GM21737 (cell line): ENCODE results near the gene SPATA4.

ENCODE experiments used
- ATAC-seq: cut with Tn5 transposase; IDR thresholded peaks from one replicate; pipeline ENCODE4 v1.9.1; 2021; ENCODE audit warnings: mild to moderate bottlenecking, moderate library complexity; ENCODE audit not compliant: unreplicated experiment

The SPATA4 gene

DNA sequence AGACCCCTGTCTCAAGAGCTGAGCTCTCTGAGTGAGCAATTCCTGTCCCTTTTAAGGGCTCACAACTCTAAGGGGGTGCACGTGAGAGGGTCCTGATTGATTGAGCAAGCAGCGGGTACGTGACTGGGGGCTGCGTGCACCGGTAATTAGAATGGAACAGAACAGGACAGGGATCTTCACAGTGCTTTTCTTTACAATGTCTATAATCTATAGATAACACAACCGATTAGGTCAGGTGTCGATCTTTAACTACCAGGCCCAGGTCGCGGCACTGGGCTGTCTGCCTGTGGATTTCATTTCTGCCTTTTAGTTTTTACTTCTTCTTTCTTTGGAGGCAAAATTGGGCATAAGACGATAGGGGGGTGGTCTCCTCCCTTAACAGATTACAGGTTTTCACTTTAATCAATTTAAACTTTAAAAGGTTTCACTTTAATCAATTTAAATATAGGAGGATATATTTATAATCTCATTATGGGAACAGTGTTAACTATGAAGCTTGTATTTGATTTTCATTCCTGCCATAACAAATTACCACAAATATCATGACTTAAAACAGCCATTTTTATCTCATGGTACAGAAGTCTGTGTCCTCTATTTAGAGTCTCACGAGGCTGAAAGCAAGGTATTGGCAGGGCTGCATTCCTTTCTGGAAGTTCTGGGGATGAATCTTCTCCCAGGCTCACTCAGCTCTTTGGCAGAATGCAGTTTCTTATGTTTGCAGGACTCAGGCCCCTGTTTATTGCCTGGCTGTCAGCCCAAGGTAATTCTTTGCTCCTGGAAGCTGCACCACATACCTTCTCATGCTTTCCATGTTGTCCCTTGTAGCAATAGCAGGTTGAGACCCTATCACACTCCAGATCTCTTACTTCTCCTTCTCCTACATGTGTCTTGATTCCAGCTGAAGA is 5.2 kb downstream of the SPATA4 start:
- no peak for ATAC-seq

DNA sequence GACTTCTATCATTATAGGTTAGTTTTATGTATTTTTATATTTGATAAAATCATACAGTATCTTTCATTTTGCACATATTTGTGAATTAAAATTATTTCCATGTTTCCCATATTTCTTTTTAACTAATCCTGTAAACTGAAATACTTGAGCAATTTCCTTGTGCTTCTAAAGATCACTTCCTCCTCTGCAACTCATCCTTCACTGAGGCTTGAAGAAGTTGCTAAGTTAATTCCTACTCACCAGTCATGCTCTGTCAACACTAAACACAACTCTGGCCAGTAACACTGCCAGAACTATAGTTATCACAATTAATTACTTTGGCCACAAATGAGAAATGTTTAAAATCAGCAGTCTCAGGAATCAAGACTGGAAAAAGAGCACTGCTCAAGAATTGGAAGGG is 6.7 kb downstream of the SPATA4 start:
- no peak for ATAC-seq

DNA sequence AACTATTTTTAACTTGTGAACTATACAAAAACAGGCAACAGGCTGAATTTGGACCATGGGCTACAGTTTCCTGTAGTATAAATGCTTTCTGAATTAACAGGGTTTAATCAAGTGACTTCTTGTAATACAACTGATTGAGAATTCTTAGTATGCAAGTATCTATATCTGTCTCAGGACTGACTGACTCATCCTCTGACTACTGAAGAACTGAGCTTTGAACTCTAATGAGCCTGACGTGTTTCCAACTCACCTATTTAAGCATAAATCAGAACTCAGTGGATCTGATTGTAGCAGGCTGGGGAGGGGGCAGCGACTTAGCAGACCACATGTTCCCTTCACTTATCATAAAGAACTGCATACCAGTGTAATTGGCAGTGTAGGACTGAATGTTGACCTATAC is 7.8 kb downstream of the SPATA4 start:
- no peak for ATAC-seq

DNA sequence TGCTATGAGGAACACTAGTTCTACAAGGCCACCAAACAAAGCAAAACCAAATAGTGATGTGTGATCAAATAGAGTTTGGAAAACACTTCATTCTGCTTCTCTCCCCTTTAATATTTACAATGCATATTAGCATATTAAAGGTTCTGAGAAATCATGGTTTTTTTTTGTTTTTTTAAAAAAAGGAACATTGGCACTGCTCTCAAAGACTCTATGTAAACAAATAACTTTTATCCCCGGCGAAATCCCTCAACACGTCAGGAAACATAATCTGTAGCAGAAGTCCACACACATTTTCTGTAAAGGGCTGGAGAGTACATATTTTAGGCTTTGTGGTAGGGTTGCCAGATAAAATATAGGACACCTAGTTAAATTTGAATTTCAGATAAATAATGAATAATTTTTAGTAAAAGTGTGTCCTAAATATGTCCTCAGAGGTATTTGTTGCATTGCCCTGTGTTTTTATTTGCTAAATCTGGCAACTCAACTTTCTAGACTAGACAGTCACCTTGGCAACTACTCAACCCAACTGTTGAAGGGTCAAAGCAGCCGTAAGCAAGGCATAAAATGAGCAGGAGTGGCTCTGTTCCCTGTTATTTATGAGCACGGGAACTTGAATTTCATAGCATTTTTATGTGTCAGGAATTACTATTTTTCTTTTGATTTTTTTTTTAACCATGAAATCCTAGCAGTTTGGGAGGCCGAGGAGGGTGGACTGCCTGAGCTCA is 8.6 kb downstream of the SPATA4 start:
- ATAC-seq = no peak

DNA sequence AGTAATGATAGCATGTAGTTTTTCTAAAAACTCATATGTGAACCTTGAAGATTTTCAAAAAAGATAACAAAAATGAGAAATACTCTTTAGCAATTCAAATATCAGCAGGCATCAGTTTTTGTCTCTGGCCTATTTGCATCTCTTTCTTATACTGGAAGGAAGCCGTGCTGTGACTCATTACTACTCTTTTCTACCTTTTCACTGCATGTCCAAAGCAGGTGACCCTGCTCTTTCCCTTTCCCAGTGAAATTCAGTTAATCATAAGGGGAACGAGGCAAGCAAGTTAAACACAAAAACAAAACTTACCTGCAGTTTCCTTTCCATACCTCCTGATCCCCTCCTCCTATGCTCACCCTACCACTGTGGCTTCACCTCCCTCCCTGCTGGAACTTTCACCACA is 9.3 kb downstream of the SPATA4 start:
- no peak for ATAC-seq

DNA sequence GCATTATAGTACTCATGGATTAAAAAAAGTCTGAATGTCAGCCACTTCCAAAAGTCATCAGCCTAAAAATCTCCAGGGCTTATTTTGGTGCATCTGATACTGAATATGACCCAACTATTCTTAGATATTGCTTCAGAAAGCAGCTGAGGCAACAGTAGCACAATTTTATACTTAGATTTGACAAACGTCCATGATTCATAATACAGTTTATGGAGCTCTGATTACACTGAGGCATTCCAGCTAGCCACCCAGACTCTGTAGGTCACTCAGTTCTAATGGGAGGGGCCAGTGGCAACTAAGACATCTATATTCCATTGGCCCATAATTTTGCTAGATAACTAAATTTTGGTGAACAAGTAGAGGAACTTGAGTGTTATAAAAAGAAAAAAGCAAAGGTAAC is 10.3 kb downstream of the SPATA4 start:
- no peak for ATAC-seq

DNA sequence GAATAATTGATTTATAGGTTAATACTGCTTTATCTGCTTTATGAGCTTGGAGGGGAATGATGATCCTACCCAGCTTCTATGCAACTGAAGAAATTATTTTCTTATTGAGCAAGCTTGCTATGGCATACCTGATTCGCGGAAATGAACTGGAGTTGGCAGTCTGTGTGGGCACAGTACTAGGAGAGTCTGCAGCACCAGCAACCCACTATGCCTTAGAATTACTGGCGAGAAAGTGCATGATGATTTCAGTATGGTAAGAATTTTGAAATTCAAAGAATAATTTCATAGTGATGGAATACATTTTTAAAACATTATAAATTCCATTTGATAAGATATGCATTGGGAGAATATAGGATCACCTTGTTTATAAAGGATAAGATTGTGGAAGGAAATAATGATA is 32.3 kb downstream of the SPATA4 start:
- no peak for ATAC-seq

DNA sequence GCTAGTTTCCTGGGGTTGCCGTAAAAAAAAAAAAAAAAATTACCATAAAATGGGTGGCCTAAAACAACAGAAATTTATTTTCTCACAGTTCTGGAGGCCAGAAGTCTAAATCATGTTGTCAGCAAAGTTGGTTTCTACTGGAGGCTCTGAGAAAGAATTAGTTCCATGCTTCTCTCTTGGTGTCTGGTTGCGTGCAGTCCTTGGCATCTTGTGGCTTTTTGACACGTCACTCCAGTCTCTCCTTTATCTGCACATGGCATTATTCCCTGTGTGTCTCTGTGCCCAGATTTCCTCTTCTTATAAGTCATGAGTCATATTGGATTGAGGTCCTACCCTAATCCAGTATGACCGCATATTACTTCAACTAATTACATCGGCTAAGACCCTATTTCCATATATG is 38.7 kb downstream of the SPATA4 start:
- ATAC-seq = no peak

DNA sequence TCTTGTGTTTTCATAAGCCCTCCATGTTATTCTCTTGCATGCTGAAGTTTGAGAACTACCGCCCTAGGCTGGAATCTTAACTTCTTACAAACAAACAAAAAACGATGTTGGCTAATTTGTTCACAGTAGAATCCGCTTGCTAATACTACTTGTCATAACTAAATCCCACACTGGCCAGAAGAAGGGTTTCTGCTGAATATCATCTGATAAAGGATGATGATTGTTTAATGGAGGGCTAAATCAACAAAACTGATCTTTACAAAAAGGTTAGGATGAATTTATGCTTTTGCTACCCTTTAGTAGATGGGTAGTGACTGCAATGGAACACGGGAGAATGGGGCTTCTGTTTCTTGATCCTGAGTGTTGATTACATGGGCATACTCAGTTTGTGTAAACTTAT is 42.3 kb downstream of the SPATA4 start:
- no peak for ATAC-seq

DNA sequence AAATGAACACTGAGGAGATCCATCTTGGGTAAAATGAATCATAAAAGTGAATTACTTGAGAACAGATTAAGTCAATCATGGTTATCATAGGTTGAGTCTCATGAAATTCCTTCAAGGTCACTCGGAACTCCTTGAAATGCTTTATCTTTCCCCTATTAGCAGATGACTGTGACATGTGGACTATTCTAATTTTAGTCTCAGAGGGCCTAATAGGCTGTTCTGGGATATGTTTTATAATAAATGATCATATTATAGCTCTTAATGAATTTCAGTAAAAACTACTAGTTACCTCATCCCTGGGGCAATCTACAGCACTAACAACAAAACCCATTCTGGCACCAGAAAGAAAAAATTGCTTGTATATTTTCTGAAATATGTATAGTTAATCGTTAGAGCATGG is 44.7 kb downstream of the SPATA4 start:
- no peak for ATAC-seq

DNA sequence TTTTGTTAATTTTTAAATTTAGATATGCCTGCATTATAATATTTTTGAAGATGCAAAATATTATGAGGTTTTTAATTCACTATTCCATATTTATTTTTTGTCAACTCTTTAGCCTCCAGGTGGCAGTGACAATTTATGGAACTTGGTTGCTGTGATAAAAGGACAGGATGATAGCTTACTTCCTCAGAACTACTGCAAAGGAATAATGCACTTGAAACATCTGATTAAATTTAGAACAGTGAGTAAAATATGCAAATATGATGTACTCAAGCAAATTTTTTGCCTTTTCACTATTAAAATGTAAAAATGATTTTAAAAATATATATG is 45.1 kb downstream of the SPATA4 start:
- ATAC-seq = no peak

DNA sequence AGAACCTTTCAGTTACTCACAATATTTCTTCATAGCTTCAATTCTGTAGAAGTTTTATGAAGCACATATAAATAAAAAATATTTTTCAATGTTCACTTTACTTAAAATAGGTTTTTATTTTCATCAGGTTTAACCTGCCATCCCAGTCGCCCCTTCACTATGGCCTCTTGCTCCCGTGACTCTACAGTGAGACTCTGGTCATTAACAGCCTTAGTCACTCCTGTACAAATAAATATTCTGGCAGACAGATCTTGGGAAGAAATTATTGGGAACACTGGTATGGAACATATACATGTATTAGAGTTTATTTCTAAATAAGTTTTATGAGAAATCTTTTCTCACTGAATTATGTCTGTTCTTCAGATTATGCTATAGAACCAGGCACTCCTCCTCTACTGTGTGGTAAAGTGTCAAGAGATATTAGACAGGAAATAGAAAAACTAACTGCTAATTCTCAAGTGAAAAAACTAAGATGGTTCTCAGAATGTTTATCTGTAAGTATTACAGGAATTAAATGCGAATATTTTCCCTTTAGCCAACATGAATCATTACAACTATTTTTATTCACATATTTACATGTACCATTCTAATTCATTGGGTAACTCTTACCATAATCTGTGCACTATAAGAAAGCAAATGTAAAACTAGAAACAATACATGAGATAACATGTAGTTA is 45.6 kb downstream of the SPATA4 start:
- ATAC-seq = no peak

DNA sequence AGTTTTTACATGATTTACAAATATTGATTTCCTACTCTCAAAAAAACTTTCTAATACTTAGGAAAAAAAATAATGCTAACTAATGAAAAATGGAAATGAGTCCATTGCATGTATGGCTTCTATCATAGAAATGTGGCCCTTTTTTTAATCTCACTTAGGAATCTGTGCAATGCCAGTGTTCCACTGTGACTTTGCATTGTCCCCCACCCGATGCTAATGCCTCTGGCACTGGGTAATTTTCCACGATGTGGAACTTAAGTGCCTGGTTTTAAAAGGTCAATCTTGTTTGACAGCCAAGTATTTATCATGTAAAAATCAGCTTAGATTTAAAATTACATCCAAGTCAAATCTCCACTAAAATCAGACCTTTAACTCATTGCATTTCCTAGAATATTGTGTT is 53.1 kb downstream of the SPATA4 start:
- no peak for ATAC-seq

DNA sequence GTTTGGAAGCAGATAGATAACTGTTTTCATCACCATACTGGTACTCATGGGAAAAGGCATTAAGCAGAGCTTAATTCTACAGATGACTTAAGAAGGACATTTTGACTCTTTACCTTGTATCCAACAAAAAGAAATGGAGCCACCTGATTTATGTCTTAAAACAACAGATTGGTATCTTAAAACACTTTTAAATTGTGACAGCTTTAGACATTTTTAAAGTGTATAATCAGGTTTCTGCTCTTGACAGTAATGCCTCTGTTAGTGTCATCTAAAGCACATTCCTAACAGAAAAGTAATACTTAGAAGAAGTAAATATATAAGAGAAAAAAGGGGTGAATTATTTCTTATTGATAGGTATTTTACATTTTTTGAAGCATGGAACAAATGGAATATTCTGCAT is 55.9 kb downstream of the SPATA4 start:
- no peak for ATAC-seq

DNA sequence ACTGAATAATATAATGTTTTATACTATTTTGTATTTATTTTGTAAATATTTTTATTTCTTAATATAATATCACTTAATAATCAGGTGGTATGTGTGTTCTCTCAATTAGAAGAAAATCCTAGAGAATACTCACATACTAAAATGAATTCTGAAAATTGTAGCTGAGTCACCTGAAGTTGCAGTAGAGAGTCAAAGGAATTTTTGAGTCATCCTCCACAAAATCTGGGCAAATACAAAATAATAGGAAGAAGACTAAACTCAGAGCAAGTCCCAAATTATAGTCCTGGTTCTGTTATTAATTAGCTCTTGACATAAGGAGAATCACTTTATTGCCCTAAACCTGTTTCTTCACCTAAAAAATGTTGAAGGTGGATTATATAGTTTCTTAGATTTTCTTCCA is 57.8 kb downstream of the SPATA4 start:
- ATAC-seq = no peak

DNA sequence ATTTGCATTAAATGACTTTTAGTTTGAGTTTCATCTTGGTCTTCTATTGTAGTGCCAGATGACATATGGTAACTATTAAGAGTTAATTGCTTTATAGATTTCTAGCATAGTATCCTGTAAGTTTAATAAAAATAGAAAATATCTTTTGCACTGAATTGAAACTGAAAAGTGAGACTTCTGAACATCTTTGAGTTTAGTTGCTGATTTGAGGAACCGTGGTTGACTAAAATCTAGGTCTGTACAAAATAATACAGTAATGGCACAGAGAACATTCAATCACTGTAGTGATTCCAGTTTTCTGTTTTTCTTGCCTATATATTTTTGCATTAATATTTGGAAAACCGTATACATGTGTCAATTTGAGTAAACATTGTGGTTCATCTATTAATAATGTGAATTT is 60.7 kb downstream of the SPATA4 start:
- no peak for ATAC-seq
